Activated T-cell treated with anti-CD3 and anti-CD28 coated beads, Interleukin-2, amount 50 U/mL, for 4 hours (primary cell): Measurements from ENCODE around the gene DUSP28. TPM values are rescaled to one million over a fixed set of nuclear protein-coding genes. Genes with fewer than 3 reads are reported as not detected.
"Not testable (repeated sequence)": the region's sequence is repeated elsewhere in the genome, so short reads cannot be mapped to it uniquely, and the experiment has no call there.

Experiments
- ATAC-seq, 2 donors: fragments of 200-7000 bp; cut with Tn5 transposase; one replicate each; pipeline ENCODE4 v1.10.0; 2021
- DNase-seq: peaks from one replicate; pipeline ENCODE4 v3.0.0-alpha.2; 2020
- H3K27me3 Mint-ChIP-seq: one replicate; pipeline ENCODE4 v1.8.0; 2021; ENCODE audit warnings: low read depth, mixed read lengths
- H3K36me3 Mint-ChIP-seq: one replicate; pipeline ENCODE4 v1.8.0; 2022; ENCODE audit warnings: mixed read lengths; ENCODE audit not compliant: insufficient read depth
- H3K4me1 Mint-ChIP-seq: one replicate; pipeline ENCODE4 v1.8.0; 2021; ENCODE audit warnings: low read depth, mixed read lengths
- H3K4me3 Mint-ChIP-seq: one replicate; pipeline ENCODE4 v1.8.0; 2021; ENCODE audit warnings: mild to moderate bottlenecking, moderate library complexity, mixed read lengths
- H3K9me3 Mint-ChIP-seq: one replicate; pipeline ENCODE4 v1.8.0; 2021; ENCODE audit warnings: mixed read lengths
- total RNA-seq, 3 donors: library from RNA; stranded (reverse); gene quantifications; one replicate each; pipeline ENCODE4 v1.2.1, GENCODE V29; 2021

DUSP28 gene
- total RNA-seq, 3 donors from 2014 or later, result 5.7 to 6.1 (median 5.9) TPM

- H3K4me1 Mint-ChIP-seq, result not testable (repeated sequence)
- peaks cover 52% of the 10 kb centered on the region for H3K36me3 Mint-ChIP-seq
These were observed 21.1 kb upstream of the DUSP28 start for GRCh38 chr2:240539101-240539500.

GRCh38 chr2:240539906-240540305 is 20.3 kb upstream of the DUSP28 start:
- Mint-ChIP-seq H3K27me3 (no peaks in the 10 kb centered on the region), H3K4me1 (peaks cover 4% of the 10 kb centered on the region), H3K4me3 (no peak overlapping the region), H3K36me3 (peaks cover 49% of the 10 kb centered on the region), H3K9me3 (no peaks in the 10 kb centered on the region)
- ATAC-seq (no peak), DNase-seq (no peak)

More at GRCh38 chr2:240539101-240539500, 21.1 kb upstream of the DUSP28 start:
- H3K9me3 Mint-ChIP-seq, H3K27me3 Mint-ChIP-seq, H3K4me3 Mint-ChIP-seq, ATAC-seq, DNase-seq: not testable (repeated sequence)

- DNase-seq, result no peak
- H3K27me3 Mint-ChIP-seq, result no peaks in the 10 kb centered on the region
- no peak for ATAC-seq
These were observed 8.9 kb upstream of the DUSP28 start for GRCh38 chr2:240551288-240551687.

GRCh38 chr2:240551811-240552210 is 8.3 kb upstream of the DUSP28 start:
- ATAC-seq (no peak), DNase-seq (no peak)
- Mint-ChIP-seq H3K27me3 (no peaks in the 10 kb centered on the region), H3K4me1 (peaks cover 15% of the 10 kb centered on the region), H3K4me3 (no peak overlapping the region), H3K36me3 (peaks cover 27% of the 10 kb centered on the region), H3K9me3 (no peaks in the 10 kb centered on the region)

More at GRCh38 chr2:240551288-240551687, 8.9 kb upstream of the DUSP28 start:
- Mint-ChIP-seq H3K36me3 (peaks cover 23% of the 10 kb centered on the region), H3K4me3 (no peak overlapping the region), H3K9me3 (no peaks in the 10 kb centered on the region), H3K4me1 (peaks cover 10% of the 10 kb centered on the region)

- ATAC-seq (no peak), DNase-seq (no peak)
- no peak overlapping the region for H3K4me3 Mint-ChIP-seq
- H3K4me1 Mint-ChIP-seq, result peaks cover 28% of the 10 kb centered on the region
- H3K36me3 Mint-ChIP-seq, result peaks cover 28% of the 10 kb centered on the region
- H3K9me3 Mint-ChIP-seq, result no peaks in the 10 kb centered on the region
- no peaks in the 10 kb centered on the region for H3K27me3 Mint-ChIP-seq
These were observed 6.1 kb upstream of the DUSP28 start for GRCh38 chr2:240553956-240554480.

- Mint-ChIP-seq H3K4me3 (no peak overlapping the region), H3K9me3 (no peaks in the 10 kb centered on the region), H3K27me3 (no peaks in the 10 kb centered on the region), H3K4me1 (peaks cover 37% of the 10 kb centered on the region), H3K36me3 (peaks cover 32% of the 10 kb centered on the region)
- DNase-seq, result no peak
- no peak for ATAC-seq
These were observed 5.2 kb upstream of the DUSP28 start for GRCh38 chr2:240554767-240555493.

- peaks cover 39% of the 10 kb centered on the region for H3K4me1 Mint-ChIP-seq
- no peaks in the 10 kb centered on the region for H3K9me3 Mint-ChIP-seq
- DNase-seq (no peak), ATAC-seq (no peak)
- H3K27me3 Mint-ChIP-seq, result no peaks in the 10 kb centered on the region
- H3K36me3 Mint-ChIP-seq, result peaks cover 30% of the 10 kb centered on the region
- no peak overlapping the region for H3K4me3 Mint-ChIP-seq
These were observed 4.5 kb upstream of the DUSP28 start for GRCh38 chr2:240555541-240556250.

- H3K4me1 Mint-ChIP-seq, result peaks cover 43% of the 10 kb centered on the region
- H3K4me3 Mint-ChIP-seq, result peak overlapping the region; percentile 56
- H3K9me3 Mint-ChIP-seq, result no peaks in the 10 kb centered on the region
- peaks cover 24% of the 10 kb centered on the region for H3K36me3 Mint-ChIP-seq
- ATAC-seq (no peak), DNase-seq (peak; percentile 68)
- H3K27me3 Mint-ChIP-seq, result no peaks in the 10 kb centered on the region
These were observed 3.5 kb upstream of the DUSP28 start for GRCh38 chr2:240556553-240557100.

- DNase-seq, result peak; percentile 5
- Mint-ChIP-seq H3K9me3 (no peaks in the 10 kb centered on the region), H3K27me3 (no peaks in the 10 kb centered on the region), H3K36me3 (peaks cover 18% of the 10 kb centered on the region), H3K4me1 (peaks cover 49% of the 10 kb centered on the region), H3K4me3 (peak overlapping the region; percentile 56)
- no peak for ATAC-seq
These were observed 2.9 kb upstream of the DUSP28 start for GRCh38 chr2:240557101-240557751.

GRCh38 chr2:240557808-240558207 is 2.3 kb upstream of the DUSP28 start, which contains the start of gene ANKMY1:
ANKMY1 (minus strand) TSS chr2:240557988; CDS start chr2:240557335, 653 bp downstream.
- no peaks in the 10 kb centered on the region for H3K27me3 Mint-ChIP-seq
- DNase-seq, result peak; percentile 67
- peaks cover 18% of the 10 kb centered on the region for H3K36me3 Mint-ChIP-seq
- H3K4me3 Mint-ChIP-seq, result peak within 1 kb of the TSS; percentile 87
- peak; percentile 9 for ATAC-seq
- H3K4me1 Mint-ChIP-seq, result peaks cover 55% of the 10 kb centered on the region
- no peaks in the 10 kb centered on the region for H3K9me3 Mint-ChIP-seq

- Mint-ChIP-seq H3K27me3 (no peaks in the 10 kb centered on the region), H3K4me1 (peaks cover 60% of the 10 kb centered on the region), H3K4me3 (peak overlapping the region; percentile 87), H3K9me3 (no peaks in the 10 kb centered on the region), H3K36me3 (peaks cover 18% of the 10 kb centered on the region)
- DNase-seq (no peak), ATAC-seq (no peak)
These were observed 1.9 kb upstream of the DUSP28 start for GRCh38 chr2:240558236-240558761.

GRCh38 chr2:240559286-240559685 is 871 bp upstream of the DUSP28 start:
- H3K27me3 Mint-ChIP-seq, result no peaks in the 10 kb centered on the region
- peak overlapping the region; percentile 87 for H3K4me3 Mint-ChIP-seq
- no peaks in the 10 kb centered on the region for H3K9me3 Mint-ChIP-seq
- no peak for DNase-seq
- H3K4me1 Mint-ChIP-seq, result peaks cover 70% of the 10 kb centered on the region
- H3K36me3 Mint-ChIP-seq, result peaks cover 21% of the 10 kb centered on the region
- no peak for ATAC-seq

- Mint-ChIP-seq H3K4me3 (peak overlapping the region; percentile 87), H3K36me3 (peaks cover 24% of the 10 kb centered on the region), H3K27me3 (no peaks in the 10 kb centered on the region), H3K4me1 (peaks cover 80% of the 10 kb centered on the region), H3K9me3 (no peaks in the 10 kb centered on the region)
- ATAC-seq (peak; percentile 64 to 72), DNase-seq (peak; percentile 100)
These were observed 545 bp downstream of the DUSP28 start for GRCh38 chr2:240560480-240561324.
